GDM1 (cell line): ENCODE data around the gene ZSCAN2.

ENCODE experiments used
- DNase-seq: peaks from one replicate; lab custom pipeline; 2025; lab: John Stamatoyannopoulos, UW

ZSCAN2 gene

GRCh38 chr15:84671211-84671610, 70.4 kb downstream of the ZSCAN2 start:
- no peak for DNase-seq
